Stimulated activated CD4-positive, alpha-beta T cell treated with anti-CD3 and anti-CD28 coated beads, Interleukin-1b, Interleukin-23, amount 100 ng/mL, for 24 hours (primary cell): ENCODE measurements around the gene RAPGEF4.

ENCODE experiments used
- DNase-seq, 4 experiments: peaks; one replicate each; pipeline ENCODE4 v3.0.0-alpha.2; 2020; ENCODE audit warnings: low read depth in 4 of 4, low spot score in 1 of 4

RAPGEF4 gene

DNA sequence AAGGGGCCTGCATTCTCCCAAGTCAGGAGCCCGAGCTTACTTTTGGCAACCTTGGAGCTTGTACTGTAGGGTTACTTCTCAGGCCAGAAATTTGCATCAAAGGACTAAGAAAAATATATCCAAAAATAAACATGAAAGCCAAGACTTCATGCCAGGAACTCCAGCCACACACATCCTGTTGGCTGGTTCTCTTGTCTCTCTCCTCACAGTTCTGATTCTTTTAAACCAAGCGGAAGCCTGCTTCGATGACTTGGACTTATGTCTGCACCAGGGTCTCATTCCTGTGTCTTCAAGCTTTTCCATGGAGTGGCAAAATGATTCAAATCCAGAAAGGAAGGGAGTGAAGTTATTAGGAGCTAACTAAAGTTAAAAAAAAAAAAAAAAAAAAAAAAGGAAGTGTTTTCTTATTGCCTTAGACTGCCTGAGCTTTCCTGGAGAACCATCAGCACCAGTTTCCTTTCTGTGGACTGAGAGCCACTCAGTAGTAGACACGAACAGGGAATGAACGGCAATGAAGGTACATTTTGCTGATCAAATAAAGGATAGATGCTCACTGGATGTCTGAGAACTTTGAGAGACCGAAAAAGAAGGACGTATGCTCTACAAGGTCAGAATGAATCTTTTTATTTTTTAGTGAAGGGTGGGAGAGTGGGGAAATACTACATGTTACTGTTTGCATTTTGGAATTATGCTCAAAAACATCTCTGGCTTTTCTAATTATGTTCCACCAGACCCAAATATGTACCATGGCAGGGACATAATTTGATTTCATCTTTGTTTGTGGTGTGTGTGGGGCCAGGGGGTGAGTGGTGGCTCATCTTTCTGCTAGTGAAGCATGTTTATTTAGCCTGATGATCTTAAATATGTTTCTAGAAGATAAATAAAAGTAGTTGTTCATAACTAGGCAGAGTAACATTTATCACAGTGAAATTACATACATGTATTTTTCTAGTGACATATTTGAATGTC lies 86.0 kb downstream of the RAPGEF4 start:
- no peak for DNase-seq

DNA sequence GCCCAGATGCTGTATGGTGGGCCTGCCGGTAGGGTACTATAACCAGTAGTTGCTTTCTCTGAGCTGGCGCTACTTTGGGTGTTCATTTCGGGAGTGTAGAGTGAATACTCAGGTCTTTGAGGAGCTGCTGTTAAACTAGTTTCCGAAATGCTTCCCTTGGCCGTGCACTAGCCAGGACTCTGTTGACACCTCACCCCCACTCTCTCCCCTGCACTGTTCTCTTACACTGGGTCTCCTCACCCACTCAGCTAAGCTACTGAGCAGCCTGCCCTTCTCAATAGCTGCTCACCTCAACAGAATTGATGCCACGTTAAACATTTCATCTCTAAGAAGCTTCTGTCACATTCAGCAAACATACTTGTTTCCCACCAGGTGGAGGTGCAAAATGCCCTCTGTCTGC lies 86.9 kb downstream of the RAPGEF4 start:
- no peak for DNase-seq

GRCh38 chr2:172823261-172823850 lies 87.7 kb downstream of the RAPGEF4 start:
- DNase-seq, result no peak

DNA sequence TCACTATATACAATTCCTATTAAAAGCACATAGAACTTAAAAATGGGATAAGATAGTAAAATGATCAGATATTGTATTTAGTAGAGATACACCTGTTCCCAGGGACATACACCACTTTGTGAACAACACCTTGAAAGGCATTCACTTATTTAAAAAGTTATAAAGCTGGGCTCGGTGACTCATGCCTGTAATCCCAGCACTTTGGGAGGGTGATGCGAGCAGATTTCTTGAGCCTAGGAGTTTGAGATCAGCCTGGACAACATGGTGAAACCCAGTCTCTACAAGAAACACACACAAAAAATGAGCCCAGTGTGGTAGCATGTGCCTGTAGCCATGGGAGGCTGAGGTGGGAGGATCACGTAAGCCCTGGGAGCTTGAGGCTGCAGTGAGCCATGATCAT lies 90.9 kb downstream of the RAPGEF4 start:
- no peak for DNase-seq

DNA sequence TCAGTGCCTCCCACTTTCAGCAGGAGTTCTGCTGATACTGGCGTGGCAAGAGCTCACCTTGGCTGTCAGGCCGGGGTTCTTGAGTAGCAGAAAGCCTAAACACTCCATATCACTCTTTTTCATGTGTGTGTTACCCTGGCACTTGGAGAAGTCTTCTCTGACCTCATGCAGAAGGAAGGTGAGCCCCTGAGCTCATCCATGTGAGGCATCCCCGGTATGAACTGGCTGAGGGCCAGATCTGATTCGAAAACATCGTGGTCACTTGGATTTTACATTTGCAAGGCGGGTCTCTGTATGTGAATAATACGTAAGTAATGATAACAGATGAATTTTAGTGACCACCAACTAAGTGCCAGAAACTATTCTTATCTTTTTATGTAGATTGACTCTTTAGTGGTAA lies 93.6 kb downstream of the RAPGEF4 start:
- no peak for DNase-seq

DNA sequence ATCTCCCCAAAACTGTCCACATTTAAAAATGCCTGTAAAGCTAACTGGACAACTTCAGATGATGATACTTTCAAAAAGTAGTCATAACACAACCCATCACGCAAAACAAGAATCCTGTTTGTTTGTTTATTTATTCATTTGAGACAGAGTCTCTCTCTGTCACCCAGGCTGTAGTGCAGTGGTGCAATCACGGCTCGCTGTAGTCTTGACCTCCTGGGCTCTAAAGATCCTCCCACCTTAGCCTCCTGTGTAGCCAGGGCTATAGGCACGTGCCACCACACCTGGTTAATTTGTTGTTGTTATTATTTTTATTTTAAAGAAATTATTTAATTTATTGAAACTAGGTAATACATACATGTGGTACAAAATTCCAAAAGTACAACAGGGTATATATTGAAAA lies 94.8 kb downstream of the RAPGEF4 start:
- DNase-seq, result no peak

DNA sequence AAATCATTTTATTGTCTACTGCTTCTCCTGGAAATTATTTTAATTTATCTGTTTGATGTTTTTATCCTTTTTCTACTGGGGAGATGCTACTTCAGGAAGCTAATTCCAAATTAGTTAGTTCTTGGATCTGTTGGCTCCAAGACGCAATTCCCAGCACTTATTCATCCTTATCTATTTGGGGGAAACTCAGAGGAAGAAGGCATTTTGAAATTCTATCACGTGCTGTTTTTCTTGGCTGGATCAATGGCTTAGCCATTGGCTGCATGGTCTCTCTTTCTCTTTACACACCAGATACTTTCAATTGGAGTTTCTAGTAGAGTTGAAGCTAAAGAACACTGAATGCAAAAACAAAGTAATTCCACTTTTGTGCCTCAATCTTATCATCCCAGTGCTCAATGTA lies 98.3 kb downstream of the RAPGEF4 start:
- no peak for DNase-seq

DNA sequence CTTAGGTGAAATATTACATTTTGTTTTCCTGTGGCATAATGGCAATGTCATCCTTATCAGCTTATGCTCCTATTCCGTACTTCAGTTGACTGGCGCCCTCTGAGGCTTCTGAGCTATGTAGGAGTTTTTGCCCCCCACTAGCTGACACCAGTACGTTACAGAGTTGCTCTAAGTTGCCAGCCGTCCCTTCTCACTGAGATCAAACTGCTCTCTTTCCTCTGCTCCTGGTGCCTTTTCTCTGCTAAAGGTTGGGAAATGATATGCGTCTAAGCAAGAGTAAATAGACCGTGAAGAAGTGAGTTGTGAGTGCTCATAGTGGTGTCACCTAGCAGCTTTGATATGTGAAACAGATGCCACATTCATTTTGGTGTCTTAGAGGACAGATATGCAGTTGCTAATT lies 99.2 kb downstream of the RAPGEF4 start:
- DNase-seq, result no peak

- no peak for DNase-seq
Observed at GRCh38 chr2:172836347-172836821, 100.7 kb downstream of the RAPGEF4 start.

DNA sequence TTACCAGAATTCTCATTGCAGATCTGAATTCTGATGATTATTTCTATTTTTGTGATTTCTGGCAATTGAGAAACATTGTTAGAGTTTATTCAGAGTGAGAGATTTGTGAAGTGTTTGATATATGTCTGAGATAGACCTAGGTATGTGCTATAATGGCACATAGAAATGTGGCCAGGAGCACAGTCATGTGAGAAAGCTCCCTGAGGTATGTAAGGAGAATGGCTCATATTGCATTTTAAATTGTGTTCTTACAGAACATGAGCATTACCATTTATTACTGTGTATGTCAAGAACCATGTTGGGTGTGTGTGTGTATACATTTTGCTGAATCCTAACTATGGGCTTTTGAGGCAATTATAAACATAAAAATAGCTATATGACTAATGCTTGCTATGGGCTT lies 101.2 kb downstream of the RAPGEF4 start:
- no peak for DNase-seq

DNA sequence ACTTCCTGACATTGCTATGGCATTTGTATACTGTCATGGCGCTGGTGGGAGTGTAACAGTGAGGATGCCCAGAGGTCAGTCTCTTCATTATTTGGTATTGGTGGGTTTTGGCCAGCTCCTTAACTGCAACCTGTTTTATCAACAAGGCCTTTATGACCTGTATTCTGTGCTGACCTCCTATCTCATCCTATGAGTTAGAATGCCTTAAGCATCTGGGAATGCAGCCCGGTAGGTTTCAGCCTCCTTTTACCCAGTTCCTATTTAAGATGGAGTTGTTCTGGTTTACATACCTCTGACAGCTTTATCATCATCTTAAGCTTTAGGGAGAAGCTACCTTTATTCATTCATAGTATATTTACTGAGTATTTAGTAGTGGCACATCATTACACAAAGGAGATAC lies 103.8 kb downstream of the RAPGEF4 start:
- DNase-seq, result no peak

DNA sequence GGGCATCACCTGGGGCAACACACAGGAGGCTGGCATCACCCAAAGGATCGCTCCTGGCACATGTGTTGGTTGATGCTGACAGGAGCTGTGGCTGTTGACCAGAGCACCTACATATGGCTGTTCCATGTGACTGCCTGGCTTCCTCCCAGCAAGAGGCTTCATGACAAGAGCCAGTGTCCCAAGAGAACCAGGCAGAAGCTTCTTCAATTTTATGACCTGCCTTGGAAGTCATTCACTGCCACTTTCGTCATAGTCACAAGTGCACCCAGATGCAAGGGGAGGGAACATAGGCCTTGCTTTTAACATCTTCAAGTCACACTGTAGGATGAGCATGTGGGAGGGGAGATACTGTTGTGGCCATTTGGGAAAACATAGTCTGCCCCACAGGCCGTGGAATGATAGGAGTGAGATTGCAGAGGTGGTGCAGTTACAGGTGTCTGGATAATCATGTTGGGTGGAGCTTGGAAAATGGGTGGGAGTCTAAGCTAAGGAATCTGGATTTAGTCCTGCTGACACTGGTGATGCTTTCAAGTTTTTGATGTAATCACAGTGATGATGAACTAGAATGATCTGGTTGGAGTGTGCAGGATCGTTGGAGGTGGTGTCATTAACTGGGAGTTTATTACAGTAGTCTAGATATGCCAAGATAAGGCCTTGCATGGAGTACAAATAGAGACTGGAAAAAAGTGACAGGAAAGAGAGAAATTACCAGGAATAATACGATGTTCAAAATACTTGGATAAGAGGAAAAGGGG lies 107.0 kb downstream of the RAPGEF4 start:
- no peak for DNase-seq

DNA sequence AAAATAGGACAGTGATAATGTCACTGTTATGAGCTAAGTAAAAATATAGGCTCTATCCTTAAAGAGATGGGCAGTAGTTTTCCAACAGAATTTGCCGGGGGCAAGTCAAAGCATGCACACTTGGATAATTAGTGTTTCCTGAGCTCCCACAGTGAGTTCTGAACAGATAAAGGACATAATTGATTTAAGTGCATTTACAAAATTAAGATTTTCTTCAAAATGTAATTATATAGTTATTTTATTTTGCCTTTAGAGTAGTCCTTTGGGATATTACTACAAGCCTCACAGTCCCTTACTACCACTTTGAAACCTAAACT lies 107.6 kb downstream of the RAPGEF4 start:
- DNase-seq, result no peak

- no peak for DNase-seq
Observed at GRCh38 chr2:172843902-172844715, 108.5 kb downstream of the RAPGEF4 start.

DNA sequence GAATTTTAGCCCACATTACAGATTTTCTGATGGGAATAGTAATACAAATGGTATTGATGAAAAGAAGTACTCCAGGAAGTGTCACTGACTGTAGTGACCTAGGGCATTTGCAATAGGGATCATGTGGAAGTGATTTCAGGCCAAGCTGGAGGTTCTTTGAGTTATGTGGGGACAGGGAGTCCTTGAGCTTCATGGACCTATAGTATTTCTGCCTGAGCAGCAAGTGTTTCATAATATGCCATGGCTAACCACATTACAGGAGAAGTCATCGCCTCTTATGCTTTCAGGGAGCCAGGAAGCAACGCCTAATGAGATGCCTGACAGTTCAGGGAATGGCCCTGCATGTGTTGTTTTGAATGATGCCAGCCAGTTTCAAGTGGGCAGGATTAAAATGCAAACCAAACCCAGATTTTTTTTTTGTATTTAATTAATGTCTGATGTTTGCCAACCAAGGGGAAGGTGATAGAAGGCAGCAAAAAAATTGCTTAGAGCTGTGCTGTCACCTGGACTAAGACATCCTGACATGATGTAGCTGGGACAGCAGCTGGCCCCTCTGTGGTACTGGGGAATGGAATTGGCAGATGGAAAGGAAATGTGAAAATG lies 109.5 kb downstream of the RAPGEF4 start:
- no peak for DNase-seq

DNA sequence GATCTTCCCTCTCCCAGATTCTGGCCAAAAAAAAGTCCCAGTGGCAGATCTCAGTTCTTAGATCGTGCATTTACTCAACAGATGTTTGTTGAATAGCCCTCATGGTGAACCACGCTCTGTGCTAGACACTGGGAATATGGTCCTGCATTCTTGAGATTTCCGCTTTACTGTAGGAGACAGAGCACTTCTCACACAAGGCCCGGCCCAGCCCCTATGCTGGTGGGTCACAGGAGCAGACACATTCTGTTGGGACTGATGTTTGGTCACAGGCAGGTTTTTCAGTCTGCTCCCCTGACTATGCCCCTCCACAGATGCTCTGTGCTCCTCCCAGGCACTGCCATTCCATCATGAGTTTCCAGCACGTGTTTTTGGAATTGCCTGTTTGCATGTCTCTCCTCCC lies 110.9 kb downstream of the RAPGEF4 start:
- no peak for DNase-seq

- DNase-seq, result no peak
Observed at GRCh38 chr2:172847188-172847587, 111.5 kb downstream of the RAPGEF4 start.

- DNase-seq, result no peak
Observed at GRCh38 chr2:172848519-172848918, 112.9 kb downstream of the RAPGEF4 start.

- no peak for DNase-seq
Observed at GRCh38 chr2:172849519-172850217, 114.0 kb downstream of the RAPGEF4 start.

- DNase-seq, result no peak
Observed at GRCh38 chr2:172855588-172855987, 119.9 kb downstream of the RAPGEF4 start.
